ENCODE results near the gene SERPINI1. TPM values are rescaled to one million over a fixed set of nuclear protein-coding genes. Genes with fewer than 3 reads are reported as not detected.

The SERPINI1 gene
- total RNA-seq, 4 donors from 2014 or later: 3.1 to 4.0 (median 3.5) TPM

- Histone ChIP-seq H3K4me1 (no peaks in the 10 kb centered on the region), H3K27ac (no peak overlapping the region), H3K9me3 (no peaks in the 10 kb centered on the region), H3K27me3 (no peaks in the 10 kb centered on the region), H3K4me3 (replicated peaks in 1 of 3) (no peak overlapping the region), H3K36me3 (no peaks in the 10 kb centered on the region)
- 95% methylated on average over 2 of the region's 2 CpGs for WGBS, 2 donors
- no peak for DNase-seq
- intact Hi-C loops (cut with DNase I): no loop called here
- TF ChIP-seq CTCF (IDR thresholded peaks at IDR 0.05) (no peak), POLR2A (IDR thresholded peaks at IDR 0.05) (no peak)
Measured at GRCh38 chr3:167749728-167750127, 14.2 kb downstream of the SERPINI1 start.

GRCh38 chr3:167750272-167750971, 14.9 kb downstream of the SERPINI1 start:
- intact Hi-C loops (cut with DNase I): no loop called here
- 68 to 75% methylated on average over 3 of the region's 3 CpGs for WGBS, 2 donors

GRCh38 chr3:167754049-167754448, 18.5 kb downstream of the SERPINI1 start:
- intact Hi-C loops (cut with DNase I): no loop called here
- no peak overlapping the region for H3K4me3 ChIP-seq (replicated peaks in 1 of 3)
- TF ChIP-seq CTCF (IDR thresholded peaks at IDR 0.05) (no peak), POLR2A (IDR thresholded peaks at IDR 0.05) (no peak)
- no peaks in the 10 kb centered on the region for H3K9me3 ChIP-seq
- no peaks in the 10 kb centered on the region for H3K4me1 ChIP-seq
- H3K27me3 ChIP-seq: no peaks in the 10 kb centered on the region
- no peak for DNase-seq
- H3K27ac ChIP-seq: no peak overlapping the region
- H3K36me3 ChIP-seq: no peaks in the 10 kb centered on the region

More at GRCh38 chr3:167750272-167750971, 14.9 kb downstream of the SERPINI1 start:
- TF ChIP-seq CTCF (IDR thresholded peaks at IDR 0.05) (no peak), POLR2A (IDR thresholded peaks at IDR 0.05) (no peak)
- Histone ChIP-seq H3K9me3 (no peaks in the 10 kb centered on the region), H3K27ac (no peak overlapping the region), H3K27me3 (no peaks in the 10 kb centered on the region), H3K4me1 (no peaks in the 10 kb centered on the region), H3K4me3 (replicated peaks in 1 of 3) (no peak overlapping the region), H3K36me3 (no peaks in the 10 kb centered on the region)
- no peak for DNase-seq

GRCh38 chr3:167761302-167761701, 25.8 kb downstream of the SERPINI1 start:
- H3K27me3 ChIP-seq: no peaks in the 10 kb centered on the region
- H3K9me3 ChIP-seq: no peaks in the 10 kb centered on the region
- TF ChIP-seq CTCF (IDR thresholded peaks at IDR 0.05) (no peak), POLR2A (IDR thresholded peaks at IDR 0.05) (no peak)
- DNase-seq: no peak
- no peak overlapping the region for H3K4me3 ChIP-seq (replicated peaks in 1 of 3)
- H3K27ac ChIP-seq: no peak overlapping the region
- intact Hi-C loops (cut with DNase I): no loop called here
- H3K36me3 ChIP-seq: no peaks in the 10 kb centered on the region
- H3K4me1 ChIP-seq: no peaks in the 10 kb centered on the region
- 80 to 81% methylated on average over 1 of the region's 1 CpG for WGBS, 2 donors

GRCh38 chr3:167762296-167762695, 26.8 kb downstream of the SERPINI1 start:
- no peaks in the 10 kb centered on the region for H3K36me3 ChIP-seq
- H3K9me3 ChIP-seq: no peaks in the 10 kb centered on the region
- H3K4me3 ChIP-seq (replicated peaks in 1 of 3): no peak overlapping the region
- H3K4me1 ChIP-seq: no peaks in the 10 kb centered on the region
- no peak overlapping the region for H3K27ac ChIP-seq
- no peaks in the 10 kb centered on the region for H3K27me3 ChIP-seq
- TF ChIP-seq CTCF (IDR thresholded peaks at IDR 0.05) (no peak), POLR2A (IDR thresholded peaks at IDR 0.05) (no peak)
- 27 to 30% methylated on average over 2 of the region's 2 CpGs for WGBS, 2 donors
- DNase-seq: no peak
- intact Hi-C loops (cut with DNase I): no loop called here
